ENCODE measurements around the gene PRKG1. TPM values are rescaled to one million over a fixed set of nuclear protein-coding genes. Genes with fewer than 3 reads are reported as not detected.

The PRKG1 gene
- total RNA-seq, 2 experiments from 2014 or later, result not detected

DNA sequence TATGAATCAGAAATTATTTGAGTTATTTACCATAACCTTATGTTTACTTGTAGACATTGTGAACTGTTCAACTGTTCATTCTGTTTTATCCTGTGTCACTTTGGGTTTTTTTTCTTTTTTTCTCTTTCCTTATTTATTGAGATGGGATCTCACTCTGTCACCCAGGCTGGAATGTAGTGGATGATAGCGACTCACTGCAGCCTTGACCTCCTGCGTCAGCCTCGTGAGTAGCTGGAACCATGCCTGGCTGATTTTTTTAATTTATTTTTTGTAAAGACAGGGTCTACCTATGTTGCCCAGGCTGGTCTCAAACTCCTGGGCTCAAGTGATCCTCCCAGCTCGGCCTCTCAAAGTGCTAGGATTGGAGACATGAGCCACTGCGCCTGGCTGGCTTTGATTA, 528.0 kb downstream of the PRKG1 start:
- Mint-ChIP-seq H3K4me3 (no peak overlapping the region), H3K4me1 (no peaks in the 10 kb centered on the region), H3K9me3 (ENCODE audit: low read depth) (no peaks in the 10 kb centered on the region), H3K27ac (no peak overlapping the region), H3K27me3 (no peaks in the 10 kb centered on the region), H3K36me3 (no peaks in the 10 kb centered on the region)
- no peak for ATAC-seq
- DNase-seq, result no peak
- CTCF ChIA-PET, result no interaction called here

DNA sequence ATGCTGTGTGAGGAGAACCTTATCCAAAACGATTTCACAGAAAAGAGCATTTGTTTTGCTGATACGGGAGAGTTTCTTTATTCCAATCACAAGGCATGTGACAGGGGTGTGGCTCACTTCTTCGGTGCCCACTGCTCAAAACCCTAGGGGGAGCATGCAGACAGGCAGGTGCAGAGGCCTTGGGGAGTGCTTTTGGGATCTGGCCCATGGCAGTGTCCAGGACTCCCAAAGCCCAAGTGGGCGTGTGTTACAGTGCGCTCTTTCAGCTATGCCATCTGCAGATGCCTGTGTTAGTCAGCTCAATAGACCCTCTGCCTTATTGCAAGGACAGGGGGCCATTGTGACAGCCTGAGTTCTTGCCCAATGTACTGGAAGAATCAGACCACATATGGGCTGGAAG, 530.3 kb downstream of the PRKG1 start:
- H3K9me3 Mint-ChIP-seq (ENCODE audit: low read depth), result no peaks in the 10 kb centered on the region
- CTCF ChIA-PET, result no interaction called here
- ATAC-seq (no peak), DNase-seq (no peak)
- H3K27me3 Mint-ChIP-seq, result no peaks in the 10 kb centered on the region
- H3K36me3 Mint-ChIP-seq, result no peaks in the 10 kb centered on the region
- no peak overlapping the region for H3K4me3 Mint-ChIP-seq
- no peaks in the 10 kb centered on the region for H3K4me1 Mint-ChIP-seq
- no peak overlapping the region for H3K27ac Mint-ChIP-seq

DNA sequence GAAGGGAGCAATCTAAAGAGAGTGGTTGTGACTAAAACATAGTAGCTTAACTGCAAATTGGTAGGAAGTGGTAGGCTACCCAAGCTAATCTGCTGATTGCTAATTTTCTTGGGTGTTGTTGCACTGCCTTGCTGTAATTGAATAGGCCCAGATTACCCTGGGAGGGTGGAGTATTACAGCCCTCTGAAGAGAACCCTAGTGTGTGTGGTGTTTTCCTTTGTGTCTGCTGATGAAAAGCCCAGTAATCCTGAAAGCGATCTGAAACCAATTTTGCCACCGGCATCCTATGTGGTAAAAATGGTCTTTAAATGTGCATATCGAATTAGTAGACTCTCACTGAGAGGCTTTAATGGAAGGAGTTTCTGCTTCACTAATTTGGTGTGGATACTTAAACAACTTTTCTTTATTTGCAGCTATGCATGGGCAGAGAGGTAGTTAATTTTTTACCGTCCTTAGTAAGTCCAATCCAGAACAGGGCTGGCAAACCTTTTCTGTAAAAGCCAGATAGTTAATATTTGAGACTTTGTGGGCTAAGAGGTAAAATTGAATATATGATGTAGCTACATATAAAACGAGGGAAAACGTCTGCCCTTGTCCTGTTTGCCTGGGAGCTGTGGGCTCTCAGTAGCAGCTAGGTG, 532.7 kb downstream of the PRKG1 start:
- CTCF ChIA-PET, result interaction anchor here (0.9 kb wide), 1 partner anchor 62 kb away, joined by 3 read pairs; no protein-coding TSS in a partner anchor
- Mint-ChIP-seq H3K4me1 (no peaks in the 10 kb centered on the region), H3K27ac (no peak overlapping the region), H3K9me3 (ENCODE audit: low read depth) (no peaks in the 10 kb centered on the region), H3K4me3 (no peak overlapping the region), H3K27me3 (no peaks in the 10 kb centered on the region), H3K36me3 (no peaks in the 10 kb centered on the region)
- ATAC-seq (no peak), DNase-seq (no peak)

DNA sequence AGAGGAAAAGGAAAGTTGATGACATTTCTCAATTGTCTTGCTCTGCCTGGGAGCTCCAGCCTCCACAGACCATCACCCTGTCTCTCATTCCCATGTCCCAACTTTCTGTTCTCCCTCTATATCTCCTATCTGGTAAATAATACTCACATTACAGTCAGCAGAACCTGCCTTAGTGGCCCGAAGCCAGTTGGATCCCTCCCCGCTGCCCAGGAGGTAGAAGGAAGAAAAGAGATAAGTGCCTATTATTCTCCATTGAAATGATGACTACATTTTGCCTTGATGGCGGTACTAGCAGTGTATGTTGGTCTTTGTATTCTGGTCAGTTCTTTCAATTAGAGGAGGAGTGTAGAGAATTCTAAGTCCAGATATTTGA, 533.2 kb downstream of the PRKG1 start:
- Mint-ChIP-seq H3K4me1 (no peaks in the 10 kb centered on the region), H3K27ac (no peak overlapping the region), H3K9me3 (ENCODE audit: low read depth) (no peaks in the 10 kb centered on the region), H3K27me3 (no peaks in the 10 kb centered on the region), H3K4me3 (no peak overlapping the region), H3K36me3 (no peaks in the 10 kb centered on the region)
- ATAC-seq, result no peak
- CTCF ChIA-PET, result interaction anchor here (0.9 kb wide), 1 partner anchor 62 kb away, joined by 3 read pairs; no protein-coding TSS in a partner anchor
- DNase-seq, result no peak

DNA sequence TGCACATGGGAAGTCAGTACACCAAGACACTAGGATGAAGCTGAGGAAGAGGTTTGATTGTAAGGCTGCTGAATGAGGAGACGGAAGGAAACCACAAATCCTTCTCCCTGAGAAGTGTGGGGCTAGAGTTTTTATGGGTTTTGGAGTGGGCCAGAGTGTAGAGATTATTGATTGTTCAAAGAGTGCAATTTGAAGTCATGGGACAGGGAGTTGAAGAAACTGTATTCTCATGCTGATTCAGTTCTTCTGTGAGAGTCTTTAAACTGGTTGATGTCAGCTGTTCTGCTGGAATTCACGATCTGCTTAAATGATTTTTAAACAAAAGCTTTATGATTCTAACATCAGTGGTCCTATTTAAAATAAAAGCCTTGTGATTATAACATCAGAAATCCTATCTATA, 533.9 kb downstream of the PRKG1 start:
- CTCF ChIA-PET, result interaction anchor here (0.9 kb wide), 1 partner anchor 61 kb away, joined by 3 read pairs; no protein-coding TSS in a partner anchor
- Mint-ChIP-seq H3K4me1 (no peaks in the 10 kb centered on the region), H3K27ac (no peak overlapping the region), H3K27me3 (no peaks in the 10 kb centered on the region), H3K4me3 (no peak overlapping the region), H3K9me3 (ENCODE audit: low read depth) (no peaks in the 10 kb centered on the region), H3K36me3 (no peaks in the 10 kb centered on the region)
- DNase-seq (no peak), ATAC-seq (no peak)

DNA sequence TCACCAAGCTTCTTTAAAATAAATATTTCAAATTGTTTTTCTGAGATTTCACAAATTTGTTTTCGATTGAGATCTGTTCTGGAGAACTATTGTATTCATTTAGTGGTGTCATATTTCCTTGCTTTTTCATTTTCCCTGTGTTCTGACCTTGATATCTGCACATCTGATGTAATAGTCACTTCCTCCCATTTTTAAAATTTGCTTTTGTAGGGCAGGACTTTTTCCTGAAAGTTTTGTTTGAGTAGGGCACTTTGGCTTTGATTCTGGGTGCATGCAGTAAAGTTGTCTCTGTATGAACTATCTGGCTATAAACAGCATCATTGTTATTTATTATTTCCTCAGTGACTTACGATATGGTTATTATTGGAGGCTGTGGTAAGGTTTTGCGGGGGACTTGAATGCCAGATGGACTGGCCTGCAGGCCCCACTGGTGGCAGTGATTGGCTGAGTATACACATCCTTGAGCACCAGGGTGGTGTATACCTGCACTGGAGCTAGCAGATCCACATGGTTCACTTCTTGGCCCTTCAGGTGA, 541.5 kb downstream of the PRKG1 start:
- peaks cover 3% of the 10 kb centered on the region for H3K4me1 Mint-ChIP-seq
- DNase-seq (no peak), ATAC-seq (no peak)
- H3K36me3 Mint-ChIP-seq, result peaks cover 2% of the 10 kb centered on the region
- no peak overlapping the region for H3K27ac Mint-ChIP-seq
- no peaks in the 10 kb centered on the region for H3K27me3 Mint-ChIP-seq
- CTCF ChIA-PET, result no interaction called here
- no peaks in the 10 kb centered on the region for H3K9me3 Mint-ChIP-seq (ENCODE audit: low read depth)
- no peak overlapping the region for H3K4me3 Mint-ChIP-seq

DNA sequence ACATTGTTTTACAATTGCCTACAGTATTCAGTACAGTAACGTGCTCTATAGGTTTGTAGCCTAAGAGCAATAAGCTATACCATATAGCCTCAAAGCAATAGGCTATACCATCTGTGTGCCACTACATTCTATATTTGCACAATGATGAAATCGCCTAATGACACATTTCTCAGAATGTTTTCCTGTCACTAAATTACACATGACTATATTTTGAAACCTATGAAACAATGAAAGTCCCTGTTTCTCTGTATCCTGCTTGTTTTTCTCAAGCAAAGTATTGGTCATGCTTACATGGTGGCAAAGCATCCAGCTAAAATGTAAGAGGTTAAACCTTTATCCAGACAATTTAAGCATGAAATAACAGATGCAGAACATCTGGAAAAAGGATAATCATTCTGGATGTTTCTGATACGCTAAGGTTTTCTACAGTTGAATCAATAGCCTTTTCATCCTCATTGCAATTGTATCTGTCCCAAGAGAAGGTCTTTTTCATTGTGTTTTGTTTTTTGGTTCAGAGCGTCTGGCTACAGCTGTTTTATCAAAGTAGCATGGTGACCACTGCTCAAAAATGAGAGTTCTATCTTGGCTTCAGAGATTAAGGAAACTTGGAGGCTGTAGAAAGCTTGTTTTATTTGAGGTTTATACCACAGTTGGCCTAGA, 543.4 kb downstream of the PRKG1 start:
- Mint-ChIP-seq H3K27me3 (no peaks in the 10 kb centered on the region), H3K4me3 (no peak overlapping the region), H3K4me1 (peaks cover 3% of the 10 kb centered on the region), H3K36me3 (peaks cover 2% of the 10 kb centered on the region), H3K9me3 (ENCODE audit: low read depth) (no peaks in the 10 kb centered on the region), H3K27ac (no peak overlapping the region)
- ATAC-seq (no peak), DNase-seq (no peak)
- CTCF ChIA-PET, result no interaction called here

DNA sequence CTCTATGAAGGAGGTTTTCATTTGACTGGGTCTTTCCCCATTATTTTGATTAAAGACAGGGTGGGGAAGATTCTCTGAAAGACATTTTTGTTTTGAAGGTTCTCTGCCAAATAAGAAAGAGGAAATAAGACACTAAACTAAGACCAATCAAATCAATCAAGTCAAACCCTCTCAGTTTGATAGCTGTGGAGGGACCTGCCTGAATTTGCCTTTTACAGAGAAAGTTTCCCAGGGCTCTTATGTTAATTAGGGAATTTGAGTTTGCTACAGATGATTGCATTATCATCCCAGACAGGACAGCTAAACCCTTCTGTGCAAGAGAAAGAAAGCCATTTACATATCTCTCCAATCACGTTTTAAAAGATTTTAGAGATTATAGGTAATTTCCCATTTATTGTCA, 545.1 kb downstream of the PRKG1 start:
- no peak for ATAC-seq

DNA sequence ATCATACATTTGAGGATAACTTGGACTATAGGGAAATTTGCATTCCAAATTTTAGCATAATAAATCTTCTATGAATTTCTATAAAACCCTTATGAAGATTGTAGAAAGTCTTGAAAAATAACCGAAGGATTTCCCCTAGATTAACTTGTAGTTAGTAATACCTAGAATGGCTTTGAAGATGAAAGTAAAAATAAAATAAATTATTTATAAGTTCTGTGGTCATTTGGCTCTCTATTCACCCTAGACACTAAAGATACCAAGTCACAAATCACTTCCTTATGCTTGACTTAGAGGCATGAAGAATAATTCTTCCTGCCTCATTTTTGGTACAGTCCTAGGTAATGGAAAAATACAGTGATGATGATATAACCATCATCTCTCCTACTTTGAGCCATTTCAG, 545.8 kb downstream of the PRKG1 start:
- H3K36me3 Mint-ChIP-seq, result no peaks in the 10 kb centered on the region
- H3K4me1 Mint-ChIP-seq, result no peaks in the 10 kb centered on the region
- DNase-seq (no peak), ATAC-seq (no peak)
- no peaks in the 10 kb centered on the region for H3K27me3 Mint-ChIP-seq
- CTCF ChIA-PET, result no interaction called here
- no peak overlapping the region for H3K27ac Mint-ChIP-seq
- H3K4me3 Mint-ChIP-seq, result no peak overlapping the region
- H3K9me3 Mint-ChIP-seq (ENCODE audit: low read depth), result no peaks in the 10 kb centered on the region

More for the DNA sequence above, 545.1 kb downstream of the PRKG1 start:
- Mint-ChIP-seq H3K36me3 (peaks cover 2% of the 10 kb centered on the region), H3K4me3 (no peak overlapping the region), H3K27ac (no peak overlapping the region), H3K9me3 (ENCODE audit: low read depth) (no peaks in the 10 kb centered on the region), H3K27me3 (no peaks in the 10 kb centered on the region), H3K4me1 (peaks cover 3% of the 10 kb centered on the region)
- CTCF ChIA-PET, result no interaction called here
- DNase-seq, result no peak

DNA sequence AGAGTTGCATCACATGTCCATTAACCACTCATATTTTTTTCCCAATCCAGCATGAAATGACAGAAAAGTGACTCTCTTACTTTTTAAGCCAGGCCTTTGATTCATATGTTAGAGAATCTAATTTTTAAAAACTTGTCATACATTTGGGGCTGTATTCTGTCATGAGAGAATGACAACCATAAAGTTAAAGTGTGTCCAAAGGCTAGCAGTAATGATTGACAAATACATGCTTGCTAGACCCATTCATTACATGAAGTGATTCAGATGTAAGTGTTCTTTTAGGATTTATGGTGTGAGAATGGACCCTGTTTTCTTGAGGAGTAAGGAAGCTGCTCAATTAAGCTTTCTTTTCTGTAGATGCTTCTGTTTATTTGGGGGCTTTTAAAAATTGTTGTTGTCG, 549.7 kb downstream of the PRKG1 start:
- no peaks in the 10 kb centered on the region for H3K4me1 Mint-ChIP-seq
- DNase-seq, result no peak
- H3K27ac Mint-ChIP-seq, result no peak overlapping the region
- ATAC-seq, result no peak
- no peaks in the 10 kb centered on the region for H3K36me3 Mint-ChIP-seq
- H3K27me3 Mint-ChIP-seq, result no peaks in the 10 kb centered on the region
- no peak overlapping the region for H3K4me3 Mint-ChIP-seq
- no peaks in the 10 kb centered on the region for H3K9me3 Mint-ChIP-seq (ENCODE audit: low read depth)
- CTCF ChIA-PET, result interaction anchor here (0.6 kb wide), 1 partner anchor 71 kb away, joined by 4 read pairs; no protein-coding TSS in a partner anchor

DNA sequence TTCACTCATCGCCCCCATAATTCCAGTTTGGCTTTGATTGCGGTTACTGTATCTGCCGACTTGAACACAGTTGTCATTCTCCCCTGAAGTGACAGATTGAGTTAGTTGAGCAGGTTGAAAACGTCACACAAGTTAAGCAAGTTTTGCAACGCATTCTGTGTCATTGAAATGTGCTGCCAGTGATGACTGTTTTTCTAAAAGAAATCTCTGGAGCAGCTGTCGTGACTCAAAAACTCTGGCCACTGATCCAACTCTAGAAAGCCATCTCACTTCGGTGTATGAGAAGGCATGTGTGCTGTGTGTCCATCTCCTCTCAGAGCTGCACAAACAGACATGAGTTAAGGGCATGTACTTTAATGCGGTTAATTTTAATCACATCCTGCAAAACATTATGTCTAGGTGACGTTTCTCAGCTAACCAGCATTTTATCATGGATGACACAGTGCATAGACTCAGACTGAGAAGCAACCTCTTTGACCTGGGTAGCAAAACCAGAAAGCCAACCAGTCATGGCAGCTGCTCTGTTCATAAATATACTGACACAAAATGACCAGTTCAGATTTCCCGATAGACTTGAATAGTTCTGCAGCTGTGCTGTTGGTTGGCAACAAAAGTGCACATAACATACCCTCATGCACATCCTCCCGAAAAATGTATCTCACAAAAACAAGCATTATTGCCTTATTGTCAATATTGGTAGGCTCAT, 555.8 kb downstream of the PRKG1 start:
- DNase-seq (no peak), ATAC-seq (no peak)
- Mint-ChIP-seq H3K9me3 (ENCODE audit: low read depth) (no peaks in the 10 kb centered on the region), H3K27ac (no peak overlapping the region), H3K27me3 (peaks cover 4% of the 10 kb centered on the region), H3K4me1 (no peaks in the 10 kb centered on the region), H3K4me3 (no peak overlapping the region), H3K36me3 (no peaks in the 10 kb centered on the region)
- CTCF ChIA-PET, result no interaction called here

DNA sequence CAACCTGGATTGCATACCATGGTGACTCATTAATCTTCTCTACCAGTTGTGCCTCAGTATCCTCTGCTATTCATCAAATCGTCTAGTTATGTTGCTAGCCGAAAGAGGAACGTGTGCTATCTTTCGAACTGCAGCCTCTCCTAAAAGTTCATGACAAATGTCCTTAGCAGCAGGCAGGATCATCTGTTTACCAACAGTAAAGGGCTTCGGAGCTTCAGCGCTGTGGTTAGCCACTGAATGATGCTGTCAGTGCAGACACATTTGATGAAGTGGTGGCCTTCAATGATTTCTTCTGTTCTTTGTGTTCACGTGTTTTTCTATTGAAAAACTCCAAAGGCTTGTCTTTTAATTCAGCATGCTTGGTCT, 556.3 kb downstream of the PRKG1 start:
- H3K27ac Mint-ChIP-seq, result no peak overlapping the region
- CTCF ChIA-PET, result no interaction called here
- ATAC-seq (no peak), DNase-seq (no peak)
- no peaks in the 10 kb centered on the region for H3K4me1 Mint-ChIP-seq
- H3K9me3 Mint-ChIP-seq (ENCODE audit: low read depth), result no peaks in the 10 kb centered on the region
- H3K36me3 Mint-ChIP-seq, result no peaks in the 10 kb centered on the region
- H3K4me3 Mint-ChIP-seq, result no peak overlapping the region
- H3K27me3 Mint-ChIP-seq, result peaks cover 4% of the 10 kb centered on the region

DNA sequence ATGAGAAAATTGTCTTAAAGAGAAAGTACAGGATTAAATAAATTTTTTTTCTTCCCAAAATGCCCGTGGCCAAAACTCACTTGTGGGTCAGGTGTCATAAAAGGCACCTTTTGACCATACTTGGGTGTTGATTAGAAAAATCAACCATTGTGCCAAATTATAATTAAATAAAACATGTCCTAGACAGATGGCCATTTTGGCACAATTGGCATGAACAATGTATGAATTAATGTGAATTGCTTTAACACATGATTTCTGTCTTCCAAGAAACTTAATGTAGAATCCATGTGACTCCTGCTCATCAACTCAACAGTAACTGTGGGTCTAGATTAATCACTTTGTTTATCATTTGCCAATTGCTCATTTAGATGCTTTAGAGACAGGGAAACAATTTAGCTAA, 561.1 kb downstream of the PRKG1 start:
- H3K4me3 Mint-ChIP-seq, result no peak overlapping the region
- CTCF ChIA-PET, result no interaction called here
- H3K27ac Mint-ChIP-seq, result no peak overlapping the region
- peaks cover 4% of the 10 kb centered on the region for H3K27me3 Mint-ChIP-seq
- no peaks in the 10 kb centered on the region for H3K9me3 Mint-ChIP-seq (ENCODE audit: low read depth)
- no peaks in the 10 kb centered on the region for H3K36me3 Mint-ChIP-seq
- no peak for DNase-seq
- no peaks in the 10 kb centered on the region for H3K4me1 Mint-ChIP-seq
- no peak for ATAC-seq

DNA sequence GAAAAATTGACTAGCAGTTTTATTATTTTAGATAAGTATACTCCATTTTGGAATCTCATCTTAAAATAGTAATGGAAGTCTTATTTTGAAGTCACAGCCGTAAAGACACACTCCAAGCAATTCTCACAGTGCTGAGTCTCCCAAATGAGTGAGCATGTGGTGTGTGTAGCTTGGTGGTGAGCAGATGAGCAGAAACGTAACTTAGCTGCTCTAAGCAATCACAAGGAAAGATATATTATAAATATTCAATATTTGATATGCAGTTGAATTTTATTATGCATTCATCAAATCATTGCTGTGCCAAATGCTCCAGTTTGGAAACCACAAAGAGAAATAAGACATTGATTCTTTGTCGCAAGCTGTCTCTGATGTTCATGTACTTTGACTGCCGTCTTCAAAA, 563.9 kb downstream of the PRKG1 start:
- no peaks in the 10 kb centered on the region for H3K4me1 Mint-ChIP-seq
- H3K9me3 Mint-ChIP-seq (ENCODE audit: low read depth), result no peaks in the 10 kb centered on the region
- no peak for DNase-seq
- H3K4me3 Mint-ChIP-seq, result no peak overlapping the region
- no peaks in the 10 kb centered on the region for H3K36me3 Mint-ChIP-seq
- CTCF ChIA-PET, result no interaction called here
- no peak for ATAC-seq
- H3K27ac Mint-ChIP-seq, result no peak overlapping the region
- H3K27me3 Mint-ChIP-seq, result peaks cover 4% of the 10 kb centered on the region

Measured in activated CD8-positive, alpha-beta memory T cell treated with anti-CD3 and anti-CD28 coated beads, Interleukin-2, amount 10 ng/mL, durations not matched to agents 7 days and 5 days (primary cell).